Breast epithelium (tissue), 4 donors: Measurements from ENCODE around the gene MAP3K14. TPM values are rescaled to one million over a fixed set of nuclear protein-coding genes. Genes with fewer than 3 reads are reported as not detected.

Experiments used
- DNase-seq, 2 donors: peaks; one replicate each; pipeline ENCODE4 v3.0.0-alpha.2; 2019; ENCODE audit warnings: low spot score in 2 of 2
- H3K27ac ChIP-seq, 2 donors: fragments of 200-600 bp; sonication (generic) in 1 of 2; one replicate each; pipeline ENCODE4 v1.5.1; 2016 to 2019; ENCODE audit warnings: mild to moderate bottlenecking in 1 of 2
- H3K27me3 ChIP-seq, 2 donors: fragments of 200-600 bp; sonication (generic) in 1 of 2; one replicate each; pipeline versions ENCODE4 v1.5.1 to v1.6.0; 2017 to 2019; ENCODE audit warnings: control low read depth in 1 of 2, mild to moderate bottlenecking in 1 of 2
- H3K36me3 ChIP-seq: fragments of 200-600 bp; one replicate; pipeline ENCODE4 v1.5.1; 2019
- H3K4me1 ChIP-seq, 2 donors: fragments of 200-600 bp; sonication (generic); one replicate each; pipeline ENCODE4 v1.5.1; 2016 to 2019; ENCODE audit warnings: control low read depth in 1 of 2
- H3K4me3 ChIP-seq, 3 donors: fragments of 200-600 bp; sonication (generic); 1 replicate in 2 of 3; 2 replicates in 1 of 3; pipeline ENCODE4 v1.5.1; 2016 to 2019; ENCODE audit warnings: mild to moderate bottlenecking in 3 of 3, moderate library complexity in 2 of 3
- H3K9me3 ChIP-seq, 2 donors: fragments of 200-600 bp; sonication (generic) in 1 of 2; one replicate each; pipeline ENCODE4 v1.5.1; 2016 to 2019; ENCODE audit warnings: control low read depth in 1 of 2
- CTCF ChIP-seq, 3 donors: fragments of 450-650 bp; IDR thresholded peaks; one replicate each; pipeline ENCODE4 v1.5.1; 2016 to 2017; ENCODE audit warnings: antibody characterized with exemption in 3 of 3, mild to moderate bottlenecking in 3 of 3, moderate library complexity in 3 of 3
- POLR2A ChIP-seq: fragments of 450-650 bp; IDR thresholded peaks from one replicate; pipeline ENCODE4 v1.6.1; 2016; ENCODE audit warnings: antibody characterized with exemption, mild to moderate bottlenecking, moderate library complexity
- POLR2AphosphoS5 ChIP-seq, 3 donors: sonication (generic); formaldehyde crosslinking; IDR thresholded peaks; one replicate each; pipeline ENCODE4 v1.6.1; 2017; ENCODE audit warnings: antibody characterized with exemption in 3 of 3
- intact Hi-C: fragments of 100-400 bp; cut with DNase I; formaldehyde crosslinking; loops from one replicate; pipeline ENCODE4 v1.15.1; 2023; ENCODE audit warnings: low total_unique reads
- total RNA-seq, 3 donors: library from RNA; depleted of rRNA; stranded (reverse); fragments of >200 nt; gene quantifications; one replicate each; pipeline ENCODE4 v1.1.0, GENCODE V29; 2016

Gene MAP3K14
- total RNA-seq, 3 donors from 2014 or later: 4.3 to 12.3 (median 6.9) TPM

GRCh38 chr17:45338996-45339535 lies 22.2 kb upstream of the MAP3K14 start:
- H3K4me3 ChIP-seq: no peak overlapping the region
- H3K9me3 ChIP-seq: no peaks in the 10 kb centered on the region
- H3K36me3 ChIP-seq: no peaks in the 10 kb centered on the region
- no peaks in the 10 kb centered on the region for H3K4me1 ChIP-seq
- TF ChIP-seq POLR2A (no peak), CTCF (IDR thresholded peaks at IDR 0.05) (no peak), POLR2AphosphoS5 (IDR thresholded peaks at IDR 0.05) (no peak)
- H3K27ac ChIP-seq: peak overlapping the region in 1 of 2 donors; percentile 70
- no peaks in the 10 kb centered on the region for H3K27me3 ChIP-seq
- DNase-seq: peak in 1 of 2 donors; percentile 42
- intact Hi-C loops: no loop called here

- peak in 1 of 2 donors; percentile 45 for DNase-seq
- TF ChIP-seq POLR2AphosphoS5 (IDR thresholded peaks at IDR 0.05) (no peak), POLR2A (no peak), CTCF (IDR thresholded peaks at IDR 0.05) (no peak)
- H3K9me3 ChIP-seq: no peaks in the 10 kb centered on the region
- H3K27me3 ChIP-seq: no peaks in the 10 kb centered on the region
- H3K4me1 ChIP-seq: no peaks in the 10 kb centered on the region
- H3K36me3 ChIP-seq: no peaks in the 10 kb centered on the region
- intact Hi-C loops: no loop called here
- H3K4me3 ChIP-seq: no peak overlapping the region
- H3K27ac ChIP-seq: peak overlapping the region; percentile 52 to 70
Measured at GRCh38 chr17:45338023-45338781, 21.4 kb upstream of the MAP3K14 start.

GRCh38 chr17:45336390-45337182 lies 19.8 kb upstream of the MAP3K14 start:
- DNase-seq: peak in 1 of 2 donors; percentile 28
- Histone ChIP-seq H3K27me3 (no peaks in the 10 kb centered on the region), H3K4me1 (no peaks in the 10 kb centered on the region), H3K9me3 (no peaks in the 10 kb centered on the region), H3K27ac (no peak overlapping the region), H3K36me3 (no peaks in the 10 kb centered on the region), H3K4me3 (no peak overlapping the region)
- TF ChIP-seq POLR2AphosphoS5 (IDR thresholded peaks at IDR 0.05) (no peak), POLR2A (no peak), CTCF (IDR thresholded peaks at IDR 0.05) (no peak)
- intact Hi-C loops: no loop called here

GRCh38 chr17:45335721-45336120 lies 18.9 kb upstream of the MAP3K14 start:
- DNase-seq: peak in 1 of 2 donors; percentile 12
- no peaks in the 10 kb centered on the region for H3K27me3 ChIP-seq
- H3K9me3 ChIP-seq: no peaks in the 10 kb centered on the region
- intact Hi-C loops: no loop called here
- TF ChIP-seq POLR2AphosphoS5 (IDR thresholded peaks at IDR 0.05): no peak
- TF ChIP-seq CTCF (IDR thresholded peaks at IDR 0.05): no peak
- no peak for TF ChIP-seq POLR2A
- no peak overlapping the region for H3K27ac ChIP-seq
- no peak overlapping the region for H3K4me3 ChIP-seq
- no peaks in the 10 kb centered on the region for H3K4me1 ChIP-seq
- H3K36me3 ChIP-seq: no peaks in the 10 kb centered on the region
